GM21529 (cell line): ENCODE data around the gene KRT27.
"Not testable (repeated sequence)": the region's sequence is repeated elsewhere in the genome, so short reads cannot be mapped to it uniquely, and the experiment has no call there.

Experiments
- ATAC-seq: cut with Tn5 transposase; IDR thresholded peaks from one replicate; pipeline ENCODE4 v1.9.1; 2021; ENCODE audit not compliant: unreplicated experiment

KRT27 gene

DNA sequence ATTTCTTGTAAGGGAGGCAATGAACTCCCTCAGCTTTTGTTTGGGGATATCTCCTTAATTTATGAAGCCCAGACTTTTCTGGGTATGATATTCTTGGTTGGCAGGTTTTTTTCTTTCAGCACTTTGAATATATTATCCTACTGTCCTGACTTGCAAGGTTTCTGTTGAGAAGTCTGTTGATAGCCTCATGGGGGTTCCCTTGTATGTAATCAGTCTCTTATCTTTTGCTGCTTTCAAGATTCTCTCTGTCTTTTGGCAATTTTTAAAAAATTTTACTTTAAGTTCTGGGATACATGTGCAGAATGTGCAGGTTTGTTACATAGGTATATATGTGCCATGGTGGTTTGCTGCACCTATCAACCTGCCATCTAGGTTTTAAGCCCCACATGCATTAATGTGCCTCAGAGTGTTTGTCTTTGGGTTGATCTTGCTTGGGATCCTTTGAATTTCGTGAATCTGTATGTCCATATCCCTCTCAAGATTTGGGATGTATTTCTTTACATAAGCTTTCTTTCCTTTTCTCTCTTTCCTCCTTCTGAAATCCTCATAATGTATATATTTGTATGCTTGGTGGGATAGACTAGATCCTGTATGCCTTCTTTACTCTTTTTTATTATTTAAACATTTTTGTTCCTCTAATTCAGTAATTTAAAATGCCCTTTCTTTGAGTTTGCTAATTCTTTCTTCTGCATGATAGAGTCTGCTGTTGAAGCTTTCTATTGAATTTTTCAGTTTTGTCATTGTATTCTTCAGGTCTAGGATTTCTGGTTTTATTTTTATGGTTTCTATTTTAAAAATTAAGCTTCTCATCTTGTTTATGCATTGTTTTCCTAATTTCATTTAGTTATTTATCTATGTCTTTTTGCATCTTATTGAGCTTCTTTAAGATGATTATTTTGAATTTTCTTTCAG, 22.0 kb downstream of the KRT27 start:
- ATAC-seq, result no peak

DNA sequence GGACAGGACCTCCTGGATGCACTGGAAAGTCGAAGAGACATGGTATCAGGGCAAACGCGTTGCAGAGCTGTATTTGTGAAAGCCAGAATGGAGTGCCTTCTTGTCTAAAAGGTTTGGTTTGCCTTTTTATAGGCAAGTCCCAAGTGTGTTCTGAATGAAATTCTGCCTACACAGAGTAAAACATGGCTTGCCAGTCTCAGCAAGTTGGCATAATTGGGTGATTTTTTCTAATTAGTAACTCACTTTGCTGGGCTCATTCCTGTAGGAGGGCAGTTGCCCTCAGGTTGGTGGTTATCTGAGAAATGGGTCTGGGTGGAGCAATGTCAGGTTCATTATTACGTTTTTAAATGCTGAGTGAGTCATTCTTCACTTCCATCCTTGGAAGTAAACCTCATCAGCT, 27.1 kb downstream of the KRT27 start, which contains the start of gene KRT25:
Gene KRT25, minus strand, starts transcription at position 101 of the 400 bp plus-strand sequence. Its CDS starts 60 bp downstream, at position 41.
- ATAC-seq, result no peak

DNA sequence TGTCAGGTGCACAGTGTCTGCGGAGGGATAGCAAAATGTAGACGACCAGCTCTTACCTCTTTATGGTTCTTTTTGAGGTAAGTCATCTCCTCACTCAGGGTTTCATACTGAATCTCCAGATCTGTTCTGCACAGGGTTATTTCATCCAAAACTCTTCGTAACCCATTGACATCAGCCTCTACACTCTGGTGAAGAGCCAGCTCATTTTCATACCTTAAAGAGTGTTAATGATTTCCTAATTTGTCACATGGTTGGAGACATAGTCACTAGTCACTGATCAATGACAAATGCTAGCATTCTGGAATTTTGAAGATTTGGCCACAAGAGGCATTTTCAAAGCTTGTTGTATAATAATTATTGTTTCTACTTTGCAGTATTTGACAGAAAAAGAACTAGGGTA, 28.5 kb downstream of the KRT27 start:
- ATAC-seq, result no peak

DNA sequence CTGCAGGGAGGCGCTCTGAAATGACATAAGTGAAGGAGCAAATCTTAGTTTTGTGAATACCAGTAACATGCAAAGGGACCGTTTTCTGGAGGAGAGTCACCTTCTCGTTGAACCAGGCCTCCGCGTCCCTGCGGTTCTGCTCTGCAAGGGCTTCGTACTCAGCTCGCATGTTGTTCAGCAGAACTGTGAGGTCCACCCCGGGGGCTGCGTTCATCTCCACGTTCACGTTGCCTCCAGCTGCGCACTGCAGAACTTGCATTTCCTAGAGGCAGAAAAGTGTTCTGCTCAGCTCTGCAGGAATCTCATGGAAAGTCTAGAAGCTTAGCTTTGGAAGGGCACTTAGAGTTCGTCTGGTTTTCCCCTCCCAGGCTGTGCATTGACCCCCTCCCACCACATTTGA, 31.3 kb downstream of the KRT27 start:
- no peak for ATAC-seq

DNA sequence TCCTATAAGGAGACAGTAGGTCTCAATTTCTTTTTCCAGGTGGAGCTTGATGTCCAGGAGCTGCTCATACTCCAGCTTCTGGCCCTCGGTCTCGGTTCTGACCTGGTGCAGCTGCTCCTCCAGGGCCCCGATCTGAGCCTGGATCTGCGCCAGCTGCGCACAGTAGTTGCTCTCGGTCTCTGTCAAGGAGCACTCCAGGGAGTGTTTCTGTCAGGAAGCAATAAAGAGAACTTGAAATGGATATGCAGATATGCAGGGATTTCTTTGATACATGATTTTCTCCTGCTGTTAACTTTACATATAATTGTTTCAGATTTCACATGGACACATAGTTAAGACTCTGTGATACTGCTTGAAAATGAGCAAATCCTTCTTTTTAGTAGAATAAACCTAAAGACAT, 32.0 kb downstream of the KRT27 start:
- no peak for ATAC-seq

DNA sequence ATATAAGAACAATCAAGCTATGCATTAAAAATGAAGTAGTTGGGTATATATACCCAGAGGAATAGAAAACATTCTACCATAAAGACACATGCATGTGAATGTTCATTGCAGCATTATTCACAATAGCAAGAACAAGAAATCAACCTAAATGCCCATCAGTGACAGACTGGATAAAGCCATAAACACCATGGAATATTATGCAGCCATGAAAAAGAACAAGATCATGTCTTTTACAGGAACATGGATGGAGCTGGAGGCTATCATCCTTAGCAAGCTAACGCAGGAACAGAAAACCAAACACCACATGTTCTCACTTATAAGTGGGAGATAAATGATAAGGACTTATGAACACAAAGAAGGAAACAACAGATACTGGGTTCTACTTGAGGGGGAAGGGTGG, 33.7 kb downstream of the KRT27 start:
- not testable (repeated sequence) for ATAC-seq

DNA sequence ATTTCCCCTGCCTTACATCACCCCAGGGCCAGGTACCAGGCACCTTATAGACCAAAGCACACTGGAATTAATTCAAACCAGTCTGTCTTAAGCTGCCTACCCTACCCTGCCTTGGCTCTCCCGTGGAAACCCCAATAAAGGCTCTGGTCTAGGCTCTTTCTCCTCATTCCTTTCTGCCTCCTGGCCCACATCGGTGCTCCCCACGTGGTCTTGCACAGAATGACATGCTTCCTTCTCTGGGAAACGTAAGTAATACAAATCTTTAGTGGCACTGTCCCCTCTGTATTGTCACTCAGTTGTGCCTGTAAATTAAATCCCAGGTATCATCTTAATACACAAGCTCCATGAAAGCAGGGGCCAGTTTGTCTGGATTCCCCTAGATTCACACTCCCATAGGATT, 43.8 kb downstream of the KRT27 start:
- ATAC-seq, result no peak

DNA sequence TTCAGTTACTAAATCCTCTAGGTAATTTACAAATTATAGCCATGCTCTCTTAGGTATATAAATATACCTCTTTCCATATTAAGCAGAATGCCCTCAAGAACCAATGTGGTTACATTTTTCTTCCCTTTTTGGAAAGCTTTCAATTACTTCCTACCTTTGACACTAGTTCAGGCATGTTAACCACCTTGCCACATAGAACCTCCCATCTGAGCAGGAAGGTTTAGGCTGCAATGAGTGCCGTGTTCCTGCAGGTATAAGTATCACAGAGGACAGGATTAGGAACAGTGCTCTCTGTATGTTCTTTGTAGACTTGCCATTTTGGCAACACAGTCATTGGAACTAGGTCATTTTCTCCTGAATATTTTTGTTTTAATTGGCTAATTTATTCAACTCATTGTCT, 47.3 kb downstream of the KRT27 start:
- ATAC-seq, result no peak

DNA sequence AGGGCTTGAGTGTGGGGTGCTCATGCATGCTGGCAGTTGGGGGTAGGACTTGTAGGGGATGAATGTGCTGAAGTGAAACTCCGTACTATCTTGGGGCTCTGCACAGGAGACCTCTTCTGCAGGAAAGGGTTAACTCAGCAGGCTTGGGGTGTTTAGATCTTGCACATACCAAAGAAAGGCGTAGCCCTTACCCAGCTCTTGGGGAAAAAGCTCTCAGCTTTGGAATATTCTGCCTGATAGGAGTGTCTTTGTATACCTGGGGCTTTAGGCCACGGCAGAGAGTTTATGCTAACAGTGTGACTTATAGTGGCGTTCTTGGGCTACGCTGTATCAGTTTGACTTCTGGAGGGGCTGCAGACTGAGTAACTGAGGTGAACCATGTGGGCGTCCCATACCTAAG, 48.3 kb downstream of the KRT27 start:
- no peak for ATAC-seq

DNA sequence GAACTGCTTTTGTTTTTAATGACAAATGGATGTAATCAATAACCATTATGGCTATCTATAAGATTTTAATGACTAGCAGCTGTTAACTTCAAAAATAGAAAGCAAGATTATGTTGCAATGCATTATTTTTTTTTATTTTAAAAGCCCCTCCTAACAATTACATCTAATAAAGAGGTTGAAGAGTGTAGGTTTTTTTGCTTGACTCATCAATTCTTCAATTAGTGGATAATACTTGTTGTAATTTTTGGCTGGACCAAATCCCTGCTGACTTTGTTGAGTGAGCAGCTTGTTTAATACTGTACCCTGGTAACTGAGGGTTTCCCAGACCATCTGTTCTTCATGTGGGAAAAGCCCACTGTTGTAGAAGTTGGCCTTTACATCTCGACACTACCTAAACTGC, 51.4 kb downstream of the KRT27 start:
- ATAC-seq, result no peak

DNA sequence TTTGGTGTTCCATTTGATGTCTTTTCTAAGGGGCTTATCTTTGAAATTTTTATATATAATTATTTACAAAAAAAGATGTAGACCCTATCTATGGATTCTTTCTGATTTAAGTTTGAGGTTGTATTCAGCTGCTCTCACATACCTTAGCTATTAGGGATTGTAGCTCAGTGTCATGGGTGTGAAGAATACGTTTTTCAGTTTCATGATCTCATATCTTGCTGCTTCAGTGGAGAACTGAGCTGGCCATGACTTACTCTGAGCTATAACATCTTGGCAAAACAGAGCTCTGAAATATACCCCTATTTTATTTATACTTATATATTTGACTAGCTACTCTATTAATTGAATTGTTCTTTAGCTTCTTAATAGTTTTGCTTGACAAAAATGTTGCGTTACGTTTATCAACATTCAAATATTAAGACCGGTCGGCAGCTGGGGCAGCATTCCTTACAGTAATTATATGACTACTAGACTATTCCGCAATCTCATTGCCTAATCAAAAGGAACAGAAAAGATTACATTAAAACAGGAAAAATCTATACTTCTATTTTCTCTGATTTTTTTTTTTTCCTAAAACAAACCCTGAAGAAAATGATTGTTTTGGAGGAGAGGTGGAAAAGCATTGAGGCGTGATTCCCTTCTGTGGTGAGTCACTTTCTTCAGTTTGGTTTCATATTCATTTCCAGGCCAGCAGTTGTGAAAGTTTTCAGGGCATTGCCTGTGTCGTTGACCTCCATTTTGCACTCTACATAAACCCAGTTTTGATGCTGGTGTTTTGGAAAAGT, 54.7 kb downstream of the KRT27 start:
- ATAC-seq, result no peak

DNA sequence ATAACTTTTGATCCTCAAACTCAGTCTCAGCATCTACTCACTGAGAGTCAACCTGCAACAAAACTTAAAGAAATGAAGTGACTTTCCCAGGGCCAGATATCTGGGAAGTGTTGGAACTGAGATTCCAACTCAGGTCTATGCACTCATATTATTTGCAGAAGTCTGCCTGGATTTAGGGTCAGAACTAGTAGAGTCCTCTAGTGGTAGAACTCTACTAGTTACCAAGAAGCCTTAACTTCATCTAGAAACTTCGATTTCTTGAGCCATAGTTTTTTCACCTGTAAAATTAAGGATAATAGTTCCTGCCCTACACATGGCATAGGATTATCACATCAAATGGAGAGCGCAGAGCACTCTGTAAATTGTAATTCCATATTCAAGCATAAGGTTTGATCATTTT, 55.4 kb downstream of the KRT27 start:
- no peak for ATAC-seq
